Panc1 (cell line): ENCODE measurements around the gene MYL3.

Source experiments
- CTCF ChIP-seq: fragments of 450-650 bp; IDR thresholded peaks from 2 replicates; pipeline ENCODE4 v1.5.1; 2017; ENCODE audit warnings: mild to moderate bottlenecking
- POLR2AphosphoS5 ChIP-seq: IDR thresholded peaks from 2 replicates; pipeline ENCODE4 v1.6.1; 2012; ENCODE audit warnings: mild to moderate bottlenecking, low read depth, low read length, moderate library complexity

DNA sequence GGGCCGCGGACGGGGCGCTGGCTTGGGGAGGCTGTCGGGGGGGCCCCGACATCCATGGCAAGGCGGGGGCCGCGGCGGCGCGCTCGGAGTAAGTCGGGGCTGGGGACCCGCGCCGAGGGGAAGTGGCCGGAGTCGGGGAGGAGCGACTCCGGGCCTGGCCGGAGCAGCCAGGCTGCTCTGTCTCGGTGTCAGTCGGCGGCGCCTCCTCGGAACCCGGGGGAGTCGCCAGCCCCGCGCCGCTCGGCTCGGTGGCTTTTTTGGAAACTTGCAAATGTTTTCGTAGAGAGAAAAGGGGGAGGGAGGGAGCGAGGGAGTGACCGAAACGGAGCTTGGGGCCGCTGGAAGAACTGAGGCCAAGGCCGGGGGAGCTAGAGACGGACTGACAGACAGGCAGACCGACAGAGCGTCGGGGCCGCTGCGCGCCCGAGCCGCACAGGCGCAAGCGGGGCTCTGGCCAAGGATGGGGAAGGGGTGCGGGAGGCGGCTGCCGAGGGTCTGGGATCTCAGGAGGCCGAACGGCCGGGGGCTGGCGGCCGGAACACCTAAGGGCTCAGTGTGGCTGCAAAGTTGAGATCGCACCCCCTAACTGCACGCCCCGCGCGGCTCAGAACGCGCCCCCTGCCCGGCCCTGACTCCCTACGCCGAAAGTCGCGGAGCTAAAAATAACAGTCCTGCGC lies 19.3 kb upstream of the MYL3 start:
- TF ChIP-seq CTCF (no peak), POLR2AphosphoS5 (no peak)
